Measurements from ENCODE around the gene PACC1.

Gene PACC1

GRCh38 chr1:212414328-212415106 lies at the start of gene PACC1:
TSS of gene PACC1 (minus strand) at chr1:212414886. CDS start at chr1:212414757, 129 bp downstream.
- peak; percentile 93 for DNase-seq

- no peak for DNase-seq
Measured at GRCh38 chr1:212463565-212464285, 49.0 kb upstream of the PACC1 start.

DNA sequence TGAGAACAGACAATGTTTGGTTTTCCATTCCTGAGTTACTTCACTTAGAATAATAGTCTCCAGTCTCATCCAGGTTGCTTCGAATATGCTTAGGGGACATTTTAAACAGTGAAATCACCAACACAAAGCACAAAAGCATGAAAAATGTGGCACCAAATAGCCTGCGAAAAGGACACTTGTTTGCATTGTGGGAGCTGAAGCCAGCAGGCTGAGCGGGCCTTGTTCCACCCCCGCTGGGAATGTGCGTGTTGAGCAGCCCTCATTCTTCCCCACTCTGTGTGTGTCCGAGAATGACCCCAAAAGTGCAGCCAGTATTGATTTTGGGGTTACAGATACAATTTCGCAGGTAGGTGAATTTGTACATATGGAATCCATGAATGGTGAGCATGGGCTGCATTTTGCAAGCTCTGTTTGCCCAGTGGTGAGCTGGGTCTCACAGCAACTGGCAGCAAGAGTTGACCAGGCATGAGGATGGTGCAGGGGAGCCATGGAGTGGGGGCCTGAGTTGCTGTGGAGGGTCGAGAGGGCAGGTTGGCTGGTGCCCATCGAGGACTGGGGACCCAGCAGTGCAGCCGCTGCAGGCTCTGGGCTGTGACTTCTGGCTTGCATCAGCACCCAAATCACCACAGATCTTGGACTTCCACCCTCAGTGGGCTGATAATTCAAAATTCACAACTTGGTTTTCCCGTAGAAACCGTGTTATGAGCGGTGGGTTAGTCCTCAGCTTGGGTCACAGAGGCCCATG lies 47.4 kb upstream of the PACC1 start:
- DNase-seq, result no peak

DNA sequence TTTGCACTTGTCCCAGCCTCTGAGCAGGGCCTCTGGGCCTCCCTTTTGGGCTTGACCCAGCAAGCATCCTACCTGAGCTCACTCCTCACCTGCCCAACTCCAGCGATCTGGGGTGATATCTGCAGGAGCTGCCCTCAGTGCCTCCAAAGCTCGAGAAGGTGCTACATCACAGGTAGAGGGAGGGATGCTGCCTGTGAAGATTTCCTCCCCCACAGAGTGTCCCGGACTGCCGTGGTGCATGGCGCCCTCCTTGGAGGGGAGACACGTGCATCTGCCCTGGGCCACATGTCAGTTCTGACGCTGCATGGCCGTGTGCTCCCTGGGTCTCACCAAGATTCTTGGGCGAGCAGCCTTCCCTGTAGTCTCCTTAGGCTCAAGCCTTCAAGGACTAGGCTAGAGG lies 45.7 kb upstream of the PACC1 start:
- no peak for DNase-seq

- no peak for DNase-seq
Measured at GRCh38 chr1:212459656-212460055, 45.0 kb upstream of the PACC1 start.

DNA sequence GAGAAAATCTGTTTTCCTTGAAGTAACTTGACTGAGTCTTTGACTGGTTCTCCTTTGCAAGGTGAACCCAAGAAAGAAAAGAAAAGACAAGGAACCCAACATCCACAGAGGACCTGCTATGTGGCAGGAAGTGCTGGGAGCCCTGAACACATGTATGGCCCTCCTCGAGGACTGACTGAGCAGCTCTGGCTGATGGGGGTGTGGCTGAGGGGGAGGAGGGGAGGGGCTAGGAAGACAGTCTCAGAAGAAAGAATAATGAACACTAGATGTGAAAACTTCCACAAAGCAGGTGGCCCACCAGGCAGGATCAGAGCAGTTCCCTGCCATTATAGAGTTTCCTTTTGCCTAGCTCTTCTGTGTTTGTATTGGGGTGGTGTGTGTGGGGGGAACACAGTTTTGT lies 44.1 kb upstream of the PACC1 start:
- peak; percentile 9 for DNase-seq

- DNase-seq, result peak; percentile 48
Measured at GRCh38 chr1:212457740-212458338, 43.2 kb upstream of the PACC1 start.

DNA sequence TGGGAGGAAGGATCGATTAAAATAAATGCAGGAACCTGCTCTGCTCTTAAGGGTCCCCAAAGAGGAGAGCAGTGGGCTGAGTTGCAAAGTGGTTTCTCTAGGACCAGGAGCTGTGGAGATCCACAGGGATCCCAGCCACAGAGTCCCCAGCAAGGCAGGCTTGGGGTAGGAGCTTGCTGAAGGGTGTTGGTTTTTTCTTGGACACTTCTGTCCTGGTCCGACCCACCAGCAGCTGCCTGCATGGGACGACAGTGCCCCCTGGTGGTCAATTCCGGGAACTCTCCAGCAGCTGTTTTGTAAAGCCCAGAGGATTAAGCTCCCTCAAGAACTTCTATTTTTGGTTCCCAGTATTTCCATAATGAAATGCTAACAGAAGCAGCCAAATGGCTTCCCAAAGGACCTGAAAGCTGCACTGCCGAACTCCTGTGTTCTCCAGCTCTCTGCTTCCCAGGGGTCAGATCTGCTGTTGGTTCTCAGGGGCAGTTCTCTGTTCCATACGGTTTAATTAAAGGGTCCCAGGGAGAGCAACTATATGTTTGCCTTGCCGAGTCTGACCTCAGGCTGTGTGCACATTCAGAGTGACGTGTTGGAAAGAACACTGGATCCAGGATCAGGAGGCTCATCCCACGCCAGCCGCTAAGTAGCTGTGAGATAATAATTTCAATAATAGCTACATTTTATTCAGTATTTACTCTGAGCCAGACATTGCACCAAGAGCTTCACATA lies 41.3 kb upstream of the PACC1 start:
- no peak for DNase-seq

- DNase-seq, result no peak
Measured at GRCh38 chr1:212455401-212455800, 40.7 kb upstream of the PACC1 start.

- DNase-seq, result no peak
Measured at GRCh38 chr1:212454741-212455140, 40.1 kb upstream of the PACC1 start.

GRCh38 chr1:212453156-212453857 lies 38.6 kb upstream of the PACC1 start:
- no peak for DNase-seq

DNA sequence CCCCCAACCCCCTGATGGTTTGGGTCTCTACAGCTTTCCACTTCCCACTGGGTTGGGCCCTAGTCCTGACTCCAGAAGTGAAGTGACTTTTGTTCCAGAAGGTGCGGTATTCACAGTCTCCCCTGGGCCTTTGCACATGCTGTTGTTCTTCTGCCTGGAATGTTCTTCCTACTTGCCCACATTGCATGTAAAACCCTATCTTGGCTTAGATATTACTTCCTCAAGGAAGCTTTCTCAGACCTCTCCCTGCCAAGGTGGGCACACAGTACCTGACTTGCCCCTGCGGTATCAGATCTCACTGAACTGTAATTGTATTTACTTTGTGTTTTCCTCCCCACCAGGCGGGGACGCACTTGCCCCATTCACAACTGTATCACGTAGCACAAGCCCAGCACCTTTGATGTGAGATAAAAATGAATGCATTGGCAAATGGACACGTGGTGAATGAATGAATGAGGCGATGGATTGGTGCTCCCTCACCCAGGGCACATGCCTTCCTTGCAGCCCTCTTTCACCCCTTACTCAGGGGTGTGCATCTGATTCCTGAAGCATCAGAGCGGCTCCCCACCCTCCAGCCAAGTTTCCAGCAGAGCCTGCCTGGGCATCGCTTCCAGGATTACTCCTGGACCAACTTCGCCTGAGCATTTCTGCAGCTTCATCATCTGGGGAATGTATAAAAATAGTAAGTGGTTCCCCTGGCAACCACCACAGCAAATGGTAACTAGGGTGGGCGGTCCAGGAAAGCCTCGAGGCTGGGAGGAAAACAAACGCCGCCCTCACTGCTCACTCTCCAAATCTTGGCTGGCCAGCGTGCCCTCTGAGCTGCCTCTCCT lies 37.9 kb upstream of the PACC1 start:
- DNase-seq, result no peak

DNA sequence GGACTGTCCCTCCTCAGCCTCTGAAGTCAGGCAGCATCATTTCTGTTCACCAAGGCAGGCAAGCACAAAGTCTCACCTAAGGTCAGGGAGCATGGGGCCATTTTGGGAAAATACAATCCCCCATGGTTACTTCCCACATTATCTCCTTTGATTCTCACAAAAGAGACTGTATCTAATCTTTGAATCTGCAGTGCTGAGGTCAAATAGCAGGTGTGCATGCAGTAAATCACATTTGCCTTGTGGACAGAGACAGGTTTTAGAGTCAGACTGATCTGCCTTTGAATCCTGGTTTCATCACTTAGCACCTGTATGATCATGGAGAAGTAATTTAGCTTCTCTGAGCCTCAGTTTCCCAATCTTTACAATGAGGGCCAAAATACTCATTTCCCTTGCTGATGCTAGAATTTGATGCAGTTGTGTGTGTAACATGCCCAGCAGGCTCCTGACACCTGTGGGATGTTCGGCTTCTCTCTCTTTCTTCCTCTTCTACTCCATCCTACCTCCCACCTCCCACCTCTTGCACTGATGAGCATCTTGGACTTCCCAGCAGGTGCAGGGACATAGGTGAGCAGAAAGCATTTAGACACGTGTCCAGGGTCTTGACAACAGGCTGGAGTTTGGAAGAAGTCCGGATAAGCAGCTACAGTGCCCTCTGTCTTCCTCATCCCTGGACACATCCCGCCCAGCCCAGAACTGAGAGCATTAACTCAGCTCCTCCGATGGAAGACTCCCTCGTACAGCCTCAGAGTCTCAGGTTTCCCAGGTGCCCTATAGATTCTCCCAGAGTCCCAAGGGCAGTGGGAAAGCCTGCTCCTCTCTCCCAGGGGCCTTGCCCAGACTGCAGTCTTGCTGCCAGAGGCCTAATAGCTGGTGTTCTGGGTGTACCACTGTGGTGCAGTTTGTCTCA lies 37.0 kb upstream of the PACC1 start:
- no peak for DNase-seq

GRCh38 chr1:212450331-212450881 lies 35.7 kb upstream of the PACC1 start:
- no peak for DNase-seq

- no peak for DNase-seq
Measured at GRCh38 chr1:212447478-212447877, 32.8 kb upstream of the PACC1 start.

DNA sequence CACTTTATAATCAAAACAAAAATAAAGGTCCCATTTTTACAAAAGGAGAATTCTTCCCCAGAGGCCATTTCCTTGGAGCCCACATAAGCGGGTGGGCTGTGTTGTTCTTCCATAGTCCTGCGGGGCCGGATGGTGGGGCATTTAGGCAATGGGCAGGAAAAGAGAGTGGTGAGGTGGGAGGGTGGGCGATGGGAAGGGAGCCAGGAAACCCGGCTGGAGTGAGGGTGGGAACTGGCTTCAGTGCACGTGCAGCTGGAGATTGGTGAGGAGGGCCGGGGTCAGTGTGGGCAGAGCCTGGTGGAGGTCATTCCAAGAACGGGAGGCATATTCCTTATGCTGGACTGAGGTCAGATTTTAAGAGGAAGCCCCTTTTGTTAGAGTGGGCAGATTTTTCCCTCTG lies 31.6 kb upstream of the PACC1 start:
- DNase-seq, result no peak

GRCh38 chr1:212442408-212442807 lies 27.7 kb upstream of the PACC1 start:
- DNase-seq, result no peak

- no peak for DNase-seq
Measured at GRCh38 chr1:212440419-212440818, 25.7 kb upstream of the PACC1 start.

- no peak for DNase-seq
Measured at GRCh38 chr1:212438831-212439237, 24.1 kb upstream of the PACC1 start.
